Osteocyte (in vitro differentiated cells): ENCODE data around the gene CHD5. TPM values are rescaled to one million over a fixed set of nuclear protein-coding genes. Genes with fewer than 3 reads are reported as not detected.

ENCODE experiments used
- DNase-seq: peaks from one replicate; pipeline ENCODE4 v3.0.0; 2021; ENCODE audit warnings: mixed read lengths; ENCODE audit not compliant: unreplicated experiment; ENCODE audit errors: extremely low spot score
- H3K27ac Mint-ChIP-seq: one replicate; pipeline ENCODE4 v1.8.0; 2021; ENCODE audit warnings: mild to moderate bottlenecking, mixed read lengths; ENCODE audit not compliant: unreplicated experiment
- H3K27me3 Mint-ChIP-seq: one replicate; pipeline ENCODE4 v1.8.0; 2021; ENCODE audit warnings: mixed read lengths; ENCODE audit not compliant: unreplicated experiment
- H3K36me3 Mint-ChIP-seq: one replicate; pipeline ENCODE4 v1.8.0; 2021; ENCODE audit warnings: mixed read lengths; ENCODE audit not compliant: unreplicated experiment
- H3K4me1 Mint-ChIP-seq: one replicate; pipeline ENCODE4 v1.8.0; 2021; ENCODE audit warnings: mixed read lengths; ENCODE audit not compliant: unreplicated experiment
- H3K4me3 Mint-ChIP-seq: one replicate; pipeline ENCODE4 v1.8.0; 2021; ENCODE audit warnings: mild to moderate bottlenecking, moderate library complexity, mixed read lengths; ENCODE audit not compliant: unreplicated experiment
- H3K9me3 Mint-ChIP-seq: one replicate; pipeline ENCODE4 v1.8.0; 2021; ENCODE audit warnings: mixed read lengths; ENCODE audit not compliant: unreplicated experiment
- total RNA-seq: library from RNA; stranded (reverse); gene quantifications from 2 replicates; pipeline ENCODE4 v1.2.1, GENCODE V29; 2021
- TF ChIP-seq, protein P1 (sequence below): fragments of 200-600 bp; sonication (generic); IDR thresholded peaks from 2 replicates; pipeline ENCODE4 v1.5.0; 2021; ENCODE audit warnings: antibody characterized with exemption, mild to moderate bottlenecking, moderate library complexity

CHD5 gene
- total RNA-seq, 1 donor from 2014 or later = 0.43 TPM

- TF ChIP-seq, protein P1, sequence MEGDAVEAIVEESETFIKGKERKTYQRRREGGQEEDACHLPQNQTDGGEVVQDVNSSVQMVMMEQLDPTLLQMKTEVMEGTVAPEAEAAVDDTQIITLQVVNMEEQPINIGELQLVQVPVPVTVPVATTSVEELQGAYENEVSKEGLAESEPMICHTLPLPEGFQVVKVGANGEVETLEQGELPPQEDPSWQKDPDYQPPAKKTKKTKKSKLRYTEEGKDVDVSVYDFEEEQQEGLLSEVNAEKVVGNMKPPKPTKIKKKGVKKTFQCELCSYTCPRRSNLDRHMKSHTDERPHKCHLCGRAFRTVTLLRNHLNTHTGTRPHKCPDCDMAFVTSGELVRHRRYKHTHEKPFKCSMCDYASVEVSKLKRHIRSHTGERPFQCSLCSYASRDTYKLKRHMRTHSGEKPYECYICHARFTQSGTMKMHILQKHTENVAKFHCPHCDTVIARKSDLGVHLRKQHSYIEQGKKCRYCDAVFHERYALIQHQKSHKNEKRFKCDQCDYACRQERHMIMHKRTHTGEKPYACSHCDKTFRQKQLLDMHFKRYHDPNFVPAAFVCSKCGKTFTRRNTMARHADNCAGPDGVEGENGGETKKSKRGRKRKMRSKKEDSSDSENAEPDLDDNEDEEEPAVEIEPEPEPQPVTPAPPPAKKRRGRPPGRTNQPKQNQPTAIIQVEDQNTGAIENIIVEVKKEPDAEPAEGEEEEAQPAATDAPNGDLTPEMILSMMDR = no peak
- peaks cover 19% of the 10 kb centered on the region for H3K4me1 Mint-ChIP-seq
- peaks cover 1% of the 10 kb centered on the region for H3K36me3 Mint-ChIP-seq
- DNase-seq = no peak
- no peaks in the 10 kb centered on the region for H3K27me3 Mint-ChIP-seq
- H3K4me3 Mint-ChIP-seq = peak overlapping the region; percentile 35
- H3K9me3 Mint-ChIP-seq = no peaks in the 10 kb centered on the region
- H3K27ac Mint-ChIP-seq = no peak overlapping the region
Measured at GRCh38 chr1:6207921-6208320, 27.8 kb upstream of the CHD5 start.

DNA sequence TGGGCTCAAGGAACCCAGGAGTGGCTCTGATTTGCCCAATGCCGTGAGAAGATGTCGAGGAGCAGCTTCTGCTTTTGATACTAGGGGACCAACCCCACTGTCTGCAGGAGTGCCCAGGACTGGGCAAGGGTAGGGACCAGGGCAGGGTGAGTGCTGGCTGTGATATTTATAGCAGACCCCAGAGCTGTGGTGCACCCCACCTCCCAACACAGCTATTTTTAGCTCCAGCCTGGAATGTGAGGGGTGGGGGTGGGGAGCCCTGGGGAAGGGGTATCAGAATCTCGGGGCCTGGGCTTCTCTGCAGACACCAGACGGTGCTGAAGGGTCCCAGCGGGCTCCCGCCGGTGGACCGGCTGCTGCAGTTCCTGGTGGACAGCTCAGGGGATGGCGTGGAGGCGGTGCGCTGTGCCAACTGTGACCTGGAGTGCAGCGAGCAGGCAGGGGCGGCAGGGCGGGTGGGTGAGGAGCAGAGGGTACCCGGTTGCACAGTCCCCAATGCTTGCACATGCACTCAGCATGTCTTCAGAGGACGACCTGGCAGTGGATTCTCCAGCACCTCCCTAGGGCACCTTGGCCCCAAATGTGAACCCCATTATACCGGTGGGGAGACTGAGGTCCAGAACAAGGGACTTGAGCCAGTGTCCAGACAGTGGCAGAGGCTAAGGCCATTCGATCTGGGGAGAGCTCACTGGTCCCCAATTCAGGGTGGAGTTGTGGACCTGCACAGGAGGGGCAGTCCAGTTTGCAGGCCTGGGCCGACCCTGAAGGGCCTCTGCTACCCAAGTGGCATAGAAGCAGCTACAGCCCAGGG is 27.2 kb upstream of the CHD5 start:
- H3K4me1 Mint-ChIP-seq = peaks cover 19% of the 10 kb centered on the region
- TF ChIP-seq, protein P1 = no peak
- no peak overlapping the region for H3K27ac Mint-ChIP-seq
- H3K9me3 Mint-ChIP-seq = no peaks in the 10 kb centered on the region
- DNase-seq = no peak
- H3K27me3 Mint-ChIP-seq = no peaks in the 10 kb centered on the region
- H3K36me3 Mint-ChIP-seq = no peaks in the 10 kb centered on the region
- H3K4me3 Mint-ChIP-seq = peak overlapping the region; percentile 35

DNA sequence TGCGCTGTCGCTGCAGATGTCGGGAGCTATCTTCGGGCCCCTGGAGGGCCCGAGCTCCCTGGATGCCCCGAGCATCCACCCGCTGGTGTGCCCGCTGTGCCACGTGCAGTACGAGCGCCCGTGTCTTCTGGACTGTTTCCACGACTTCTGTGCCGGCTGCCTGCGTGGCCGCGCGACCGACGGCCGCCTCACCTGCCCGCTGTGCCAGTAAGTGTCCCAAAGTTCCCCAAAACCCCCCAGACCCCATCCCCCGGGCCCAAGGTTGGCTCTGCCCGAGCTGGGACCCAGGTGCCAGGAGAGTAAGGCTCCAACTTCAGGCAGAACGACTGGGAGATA is 26.4 kb upstream of the CHD5 start:
- no peak overlapping the region for H3K27ac Mint-ChIP-seq
- H3K4me3 Mint-ChIP-seq = no peak overlapping the region
- peaks cover 19% of the 10 kb centered on the region for H3K4me1 Mint-ChIP-seq
- H3K27me3 Mint-ChIP-seq = no peaks in the 10 kb centered on the region
- H3K9me3 Mint-ChIP-seq = no peaks in the 10 kb centered on the region
- no peaks in the 10 kb centered on the region for H3K36me3 Mint-ChIP-seq
- no peak for DNase-seq
- TF ChIP-seq, protein P1 = no peak

- no peaks in the 10 kb centered on the region for H3K27me3 Mint-ChIP-seq
- H3K27ac Mint-ChIP-seq = no peak within 1 kb of the TSS
- no peak for DNase-seq
- H3K9me3 Mint-ChIP-seq = no peaks in the 10 kb centered on the region
- peak within 1 kb of the TSS; percentile 54 for H3K4me3 Mint-ChIP-seq
- TF ChIP-seq, protein P1 = no peak
- H3K4me1 Mint-ChIP-seq = peaks cover 19% of the 10 kb centered on the region
- H3K36me3 Mint-ChIP-seq = no peaks in the 10 kb centered on the region
Measured at GRCh38 chr1:6205849-6206519, 25.9 kb upstream of the CHD5 start, which contains the start of gene RNF207. Gene RNF207 (plus strand): TSS chr1:6206119. CDS start chr1:6206536, 417 bp downstream.

DNA sequence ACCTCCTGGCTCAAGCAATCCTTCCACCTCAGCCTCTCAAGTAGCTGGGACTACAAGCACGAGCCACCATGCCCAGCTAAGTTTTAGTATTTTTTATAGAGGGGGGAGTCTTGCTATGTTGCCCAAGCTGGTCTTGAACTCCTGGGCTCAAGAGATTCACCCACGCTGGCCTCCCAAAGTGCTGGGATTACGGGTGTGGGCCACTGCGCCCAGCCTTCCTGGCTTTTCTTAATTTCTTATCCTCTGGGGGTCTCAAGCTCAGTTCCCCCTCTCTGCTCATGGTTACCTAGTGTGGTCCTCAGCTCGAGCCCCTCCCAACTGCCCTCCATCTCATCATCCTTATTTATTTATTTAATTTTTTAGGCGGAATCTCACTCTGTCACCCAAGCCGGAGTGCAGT is 22.1 kb upstream of the CHD5 start:
- Mint-ChIP-seq H3K36me3 (peaks cover 4% of the 10 kb centered on the region), H3K4me1 (peaks cover 38% of the 10 kb centered on the region), H3K4me3 (no peak overlapping the region), H3K9me3 (no peaks in the 10 kb centered on the region), H3K27ac (no peak overlapping the region), H3K27me3 (no peaks in the 10 kb centered on the region)
- DNase-seq = no peak
- TF ChIP-seq, protein P1 = no peak
